Measurements from ENCODE around the gene ACKR2.

ACKR2 gene

GRCh38 chr3:42906848-42907183 is 97.6 kb downstream of the ACKR2 start:
- Mint-ChIP-seq H3K27me3 (peaks cover 35% of the 10 kb centered on the region), H3K36me3 (ENCODE audit: low read depth) (no peaks in the 10 kb centered on the region), H3K4me1 (ENCODE audit: low read depth) (peaks cover 21% of the 10 kb centered on the region), H3K9me3 (peaks cover 19% of the 10 kb centered on the region), H3K4me3 (peak overlapping the region; percentile 48), H3K27ac (no peak overlapping the region)
- intact Hi-C loops (cut with micrococcal nuclease): no loop called here

DNA sequence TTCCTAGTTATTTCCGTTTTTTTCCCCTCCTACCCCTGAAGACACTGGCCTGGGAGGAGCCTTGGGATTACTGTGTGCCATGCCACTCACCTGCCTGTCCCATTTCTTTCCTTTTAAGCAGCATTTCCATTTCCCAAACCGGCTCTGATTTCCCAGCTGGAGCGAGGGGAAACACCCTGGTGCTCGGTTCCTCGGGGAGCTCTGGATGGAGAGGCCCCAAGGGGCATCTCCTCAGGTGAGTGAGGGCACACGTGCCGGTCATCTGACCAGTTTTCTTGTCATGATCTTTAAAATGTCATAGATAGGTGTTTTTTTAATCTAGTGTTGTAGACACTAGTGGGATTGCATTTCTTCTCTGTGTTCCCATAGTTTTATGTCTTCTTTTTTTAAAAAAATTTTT is 99.4 kb downstream of the ACKR2 start:
- H3K9me3 Mint-ChIP-seq: peaks cover 31% of the 10 kb centered on the region
- no peak overlapping the region for H3K4me3 Mint-ChIP-seq
- H3K27ac Mint-ChIP-seq: no peak overlapping the region
- peaks cover 35% of the 10 kb centered on the region for H3K27me3 Mint-ChIP-seq
- H3K36me3 Mint-ChIP-seq (ENCODE audit: low read depth): peaks cover 7% of the 10 kb centered on the region
- intact Hi-C loops (cut with micrococcal nuclease): no loop called here
- H3K4me1 Mint-ChIP-seq (ENCODE audit: low read depth): peaks cover 21% of the 10 kb centered on the region

GRCh38 chr3:42911551-42911950 is 102.3 kb downstream of the ACKR2 start:
- peaks cover 14% of the 10 kb centered on the region for H3K36me3 Mint-ChIP-seq (ENCODE audit: low read depth)

DNA sequence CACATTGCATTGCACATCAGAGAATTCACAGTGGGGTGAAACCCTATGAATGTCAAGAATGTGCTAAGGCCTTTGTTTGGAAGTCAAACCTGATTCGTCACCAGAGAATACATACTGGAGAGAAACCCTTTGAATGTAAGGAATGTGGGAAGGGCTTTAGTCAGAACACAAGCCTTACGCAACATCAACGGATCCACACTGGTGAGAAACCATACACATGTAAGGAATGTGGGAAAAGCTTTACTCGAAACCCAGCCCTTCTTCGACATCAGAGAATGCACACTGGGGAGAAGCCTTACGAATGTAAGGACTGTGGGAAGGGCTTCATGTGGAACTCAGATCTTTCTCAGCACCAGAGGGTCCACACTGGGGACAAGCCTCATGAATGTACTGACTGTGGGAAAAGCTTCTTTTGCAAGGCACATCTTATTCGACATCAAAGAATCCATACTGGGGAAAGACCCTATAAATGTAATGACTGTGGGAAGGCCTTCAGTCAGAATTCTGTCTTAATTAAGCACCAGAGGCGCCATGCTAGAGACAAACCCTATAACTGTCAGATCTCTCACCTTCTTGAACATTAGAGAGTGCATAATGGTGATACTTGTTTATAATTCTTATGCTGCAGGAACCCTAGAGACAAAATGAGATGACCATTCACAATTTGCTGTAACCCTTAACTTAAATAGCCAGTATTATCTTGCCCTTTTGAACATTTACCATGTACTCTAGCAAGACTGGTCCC is 105.7 kb downstream of the ACKR2 start:
- Mint-ChIP-seq H3K9me3 (peaks cover 72% of the 10 kb centered on the region), H3K36me3 (ENCODE audit: low read depth) (peaks cover 14% of the 10 kb centered on the region)

More at GRCh38 chr3:42911551-42911950, 102.3 kb downstream of the ACKR2 start:
- Mint-ChIP-seq H3K27ac (no peak overlapping the region), H3K4me3 (no peak overlapping the region), H3K9me3 (peaks cover 48% of the 10 kb centered on the region), H3K27me3 (peaks cover 12% of the 10 kb centered on the region), H3K4me1 (ENCODE audit: low read depth) (peaks cover 13% of the 10 kb centered on the region)
- intact Hi-C loops (cut with micrococcal nuclease): no loop called here

More for the DNA sequence above, 105.7 kb downstream of the ACKR2 start:
- no peaks in the 10 kb centered on the region for H3K27me3 Mint-ChIP-seq
- H3K27ac Mint-ChIP-seq: no peak overlapping the region
- no peak overlapping the region for H3K4me3 Mint-ChIP-seq
- intact Hi-C loops (cut with micrococcal nuclease): no loop called here
- no peaks in the 10 kb centered on the region for H3K4me1 Mint-ChIP-seq (ENCODE audit: low read depth)

Measured in dendritic cell treated with granulocyte-macrophage colony-stimulating factor and Interleukin-4, amounts not matched to agents 40 ng/mL and 50 ng/mL, for 4 days (primary cell).